ENCODE data around the gene STARD3.

STARD3 gene

DNA sequence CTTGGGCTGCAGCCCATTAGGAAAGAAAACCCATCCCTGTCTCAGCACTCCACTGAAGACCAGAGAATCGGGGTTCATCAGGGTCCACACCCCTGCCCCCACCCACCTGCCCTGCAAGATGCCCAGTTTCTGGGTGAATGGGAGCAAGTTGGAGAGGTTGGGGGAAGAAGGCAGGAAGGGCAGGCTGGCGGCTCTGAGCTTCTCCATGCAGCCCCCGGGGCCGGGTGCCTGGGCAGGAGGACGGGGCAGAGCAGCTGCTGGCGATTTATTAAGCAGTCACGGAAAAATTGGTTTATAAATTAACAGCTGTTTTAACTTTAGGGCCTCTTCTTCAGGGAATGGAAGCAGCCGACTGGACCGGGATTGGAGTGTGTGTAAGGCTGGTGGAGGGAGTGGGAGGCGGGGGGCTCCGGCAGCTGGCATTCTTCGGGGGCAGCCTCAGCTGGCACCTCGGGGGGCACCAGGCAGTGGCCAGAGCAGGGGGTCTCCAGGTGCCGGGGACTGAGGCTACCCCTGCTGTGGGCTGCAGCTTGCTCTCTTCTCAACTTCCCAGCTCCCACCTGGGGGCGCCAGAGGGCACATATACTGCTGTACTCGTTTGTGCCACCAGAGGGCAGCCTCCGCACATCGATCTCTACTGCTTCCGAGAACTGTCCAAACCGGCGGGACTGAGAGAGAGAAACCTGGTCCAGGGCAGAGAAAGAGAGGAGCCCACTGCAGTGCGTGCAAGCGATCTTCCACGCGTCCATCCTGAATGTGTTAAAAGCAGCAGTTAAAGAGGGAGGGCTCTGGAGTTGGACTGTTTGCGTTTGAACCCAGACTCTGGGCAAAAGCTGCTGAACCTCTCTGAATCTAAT is 15.2 kb upstream of the STARD3 start:
- peak; percentile 89 for DNase-seq (ENCODE audit: low spot score)

- no peak for DNase-seq (ENCODE audit: low spot score)
Observed at GRCh38 chr17:39622380-39623006, 14.5 kb upstream of the STARD3 start.

- peak; percentile 85 for DNase-seq (ENCODE audit: low spot score)
Observed at GRCh38 chr17:39623356-39623950, 13.5 kb upstream of the STARD3 start.

DNA sequence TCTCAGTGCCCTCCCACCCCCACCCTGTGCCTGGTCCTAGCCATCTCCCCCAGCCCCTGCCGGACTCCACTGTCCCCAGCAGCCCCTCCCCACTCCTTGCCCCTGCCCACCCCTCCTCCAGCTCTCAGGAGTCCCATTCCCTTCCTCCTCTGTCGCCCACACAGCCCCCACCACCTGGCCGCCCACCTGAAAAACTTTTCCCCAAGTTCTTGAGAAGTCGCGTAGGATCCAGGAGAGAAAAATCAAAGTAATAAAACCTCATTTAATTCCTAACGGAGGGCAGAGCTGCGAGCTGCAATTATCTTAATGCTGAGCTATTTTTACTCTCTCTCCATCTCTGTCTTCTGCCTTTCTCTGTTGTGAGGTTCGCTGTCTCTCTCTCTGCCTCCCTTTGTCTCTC is 12.6 kb upstream of the STARD3 start:
- no peak for DNase-seq (ENCODE audit: low spot score)

DNA sequence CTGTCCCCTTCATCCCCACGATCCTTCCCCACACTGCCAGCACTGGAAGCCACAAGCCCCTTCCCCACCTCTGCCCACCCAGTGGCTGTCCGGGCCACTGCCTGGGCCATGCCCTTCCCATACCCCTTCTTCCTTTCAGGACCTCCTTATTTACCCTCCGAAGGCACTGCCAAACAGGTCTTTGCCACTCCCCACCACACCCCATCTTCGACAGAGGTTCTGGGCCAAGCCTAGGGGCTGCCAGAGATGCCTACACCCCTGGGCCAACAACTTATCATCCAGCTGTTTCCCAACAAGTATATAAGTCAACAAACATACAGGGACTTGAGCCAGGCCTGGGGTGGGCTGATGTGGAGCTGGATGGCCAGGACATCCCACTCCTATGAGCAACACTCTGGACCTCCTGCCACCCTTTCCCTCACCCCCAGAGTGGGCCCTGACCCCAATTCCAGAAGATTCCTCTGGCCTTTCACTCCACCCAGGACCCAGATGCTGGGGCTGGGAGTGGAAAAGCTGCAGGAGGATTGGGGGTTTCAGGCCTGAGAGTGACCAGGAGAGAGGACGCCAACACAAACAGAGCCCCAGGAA is 11.7 kb upstream of the STARD3 start:
- no peak for DNase-seq (ENCODE audit: low spot score)

DNA sequence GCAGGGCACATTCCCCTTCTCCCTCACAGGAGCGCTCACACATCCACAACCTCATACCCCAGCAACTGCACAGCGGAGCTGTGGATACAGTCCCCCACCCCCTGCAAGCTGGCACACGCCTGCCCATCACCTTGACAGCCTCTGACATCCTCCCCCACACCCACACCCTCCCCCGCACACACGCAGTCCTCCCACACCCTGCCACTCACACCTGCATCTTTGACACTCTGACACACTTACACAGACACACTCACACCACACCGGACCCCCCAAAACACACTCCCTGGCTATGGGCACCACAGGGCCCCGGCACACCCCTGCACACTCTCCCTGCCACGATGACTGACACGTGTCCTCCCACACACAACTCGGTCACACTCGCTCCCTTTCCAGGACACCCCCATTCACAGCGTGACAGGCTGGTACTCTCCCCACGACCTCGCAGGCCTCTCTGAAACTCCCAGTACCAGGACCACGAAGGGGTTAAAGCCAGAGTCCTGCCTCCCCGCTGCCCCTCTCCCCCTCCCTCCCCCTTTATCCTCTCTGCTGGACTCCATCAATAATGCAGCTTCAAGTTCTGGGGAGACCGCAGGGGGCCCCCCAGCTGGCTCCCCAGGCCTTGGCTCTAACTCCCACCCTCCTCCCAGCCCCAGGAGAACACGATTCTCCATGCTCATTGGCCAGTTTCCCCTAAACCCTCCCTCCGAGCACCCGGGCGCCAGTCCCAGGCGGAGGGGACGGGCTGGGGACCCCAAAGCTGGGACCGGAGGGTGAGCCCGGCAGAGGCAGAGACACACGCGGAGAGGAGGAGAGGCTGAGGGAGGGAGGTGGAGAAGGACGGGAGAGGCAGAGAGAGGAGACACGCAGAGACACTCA is 10.5 kb upstream of the STARD3 start, which contains the start of gene PPP1R1B:
Gene PPP1R1B, plus strand, starts transcription at position 782 of the 876 bp plus-strand sequence. CDS start 441 bp downstream, outside the sequence.
- DNase-seq (ENCODE audit: low spot score): peak; percentile 55

GRCh38 chr17:39627047-39627711 is 9.8 kb upstream of the STARD3 start:
- no peak for DNase-seq (ENCODE audit: low spot score)

DNA sequence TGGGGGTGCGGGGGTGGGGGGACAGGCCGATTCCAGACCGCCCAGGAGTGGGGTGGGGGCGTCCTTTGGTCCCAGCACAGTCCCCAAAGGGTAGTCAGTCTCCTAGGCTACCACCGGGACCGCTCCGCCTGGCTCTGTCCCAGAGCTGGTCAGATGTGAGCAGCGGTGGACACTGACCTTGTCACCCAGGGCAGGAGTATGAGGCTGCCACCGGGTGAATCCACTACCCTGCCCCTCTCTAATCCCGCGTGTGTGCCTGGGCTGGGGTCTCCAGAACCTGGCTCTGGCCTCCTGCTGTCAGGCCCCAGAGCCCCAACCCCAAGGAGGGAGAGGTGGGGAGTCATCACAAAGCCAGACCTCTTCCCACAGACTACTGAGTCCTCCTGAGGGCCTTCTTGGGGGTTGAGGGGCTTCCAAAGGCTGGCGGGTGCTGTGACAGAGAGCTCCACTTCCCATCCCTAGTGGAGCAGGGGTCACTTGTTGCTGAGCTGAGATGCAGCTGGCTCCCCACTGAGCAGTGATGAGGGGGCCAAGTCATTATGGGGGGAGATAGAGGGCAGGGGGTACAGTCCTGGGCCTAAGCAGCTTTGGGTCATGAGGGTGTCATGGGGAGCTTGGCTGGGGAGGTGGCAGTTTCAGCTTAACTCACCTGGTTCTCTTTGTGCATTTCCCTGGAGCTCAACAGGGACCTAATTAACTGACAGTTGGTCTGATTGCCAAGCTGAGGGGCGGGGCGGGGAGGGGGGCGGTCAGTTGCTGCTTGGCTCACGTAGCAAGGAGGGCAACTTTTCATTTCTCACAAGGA is 9.0 kb upstream of the STARD3 start:
- no peak for DNase-seq (ENCODE audit: low spot score)

DNA sequence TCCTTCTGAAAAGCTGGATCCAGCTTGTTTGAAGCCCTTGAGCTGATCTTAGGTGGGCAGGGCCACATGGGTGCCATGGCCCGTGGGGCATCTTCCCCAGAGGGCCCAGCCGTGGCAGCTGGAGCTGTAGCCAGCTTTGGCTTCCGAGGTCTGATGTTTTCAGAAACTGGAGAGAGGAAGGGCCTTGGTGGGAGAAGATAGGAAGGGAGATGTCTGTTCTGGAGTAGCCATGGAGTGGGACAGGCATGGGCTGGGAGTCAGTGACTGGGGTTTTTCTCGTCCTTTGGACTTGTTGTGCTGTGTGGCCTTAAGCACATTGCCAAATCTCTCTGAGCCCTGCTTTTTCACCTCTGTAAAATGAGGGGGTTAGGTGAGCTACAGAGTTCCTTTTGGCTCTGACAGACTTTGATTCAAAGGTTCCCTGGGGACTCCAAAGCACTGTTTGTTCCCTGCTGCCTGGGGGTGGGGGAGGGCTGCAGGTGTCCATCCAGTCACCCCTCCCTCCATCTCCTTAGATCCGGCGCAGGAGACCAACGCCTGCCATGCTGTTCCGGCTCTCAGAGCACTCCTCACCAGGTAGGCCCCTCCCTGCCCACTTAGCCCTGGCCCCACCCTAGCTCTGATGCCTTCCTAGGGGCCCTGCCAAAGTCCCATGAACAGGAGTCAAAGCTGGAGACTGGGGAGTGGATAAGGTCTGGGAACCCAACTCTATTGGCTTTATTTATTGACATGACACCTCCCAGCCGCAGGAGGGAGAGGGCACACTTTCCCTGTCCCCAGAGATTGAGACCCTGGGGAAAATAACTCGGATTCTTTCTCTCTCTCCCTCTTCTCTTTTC is 8.1 kb upstream of the STARD3 start:
- DNase-seq (ENCODE audit: low spot score): no peak

- no peak for DNase-seq (ENCODE audit: low spot score)
Observed at GRCh38 chr17:39629494-39629880, 7.5 kb upstream of the STARD3 start.

DNA sequence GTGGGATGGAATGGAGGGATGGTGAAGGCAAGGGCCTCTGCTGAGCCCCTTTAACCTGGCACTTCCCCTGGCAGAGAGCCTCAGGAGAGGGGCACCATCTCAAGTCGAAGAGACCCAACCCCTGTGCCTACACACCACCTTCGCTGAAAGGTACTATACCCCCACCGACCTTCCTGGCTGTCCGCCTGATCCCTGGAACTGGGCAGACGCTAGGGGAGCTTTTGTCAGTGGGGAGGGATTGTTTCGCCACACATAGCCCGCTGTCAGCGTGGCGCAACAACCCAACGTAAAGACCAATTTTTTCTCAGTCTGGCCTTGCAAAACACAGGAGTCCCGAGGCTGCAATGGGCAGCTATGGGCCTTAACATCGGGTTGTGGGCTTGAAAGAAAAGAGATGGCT is 7.0 kb upstream of the STARD3 start:
- DNase-seq (ENCODE audit: low spot score): no peak

DNA sequence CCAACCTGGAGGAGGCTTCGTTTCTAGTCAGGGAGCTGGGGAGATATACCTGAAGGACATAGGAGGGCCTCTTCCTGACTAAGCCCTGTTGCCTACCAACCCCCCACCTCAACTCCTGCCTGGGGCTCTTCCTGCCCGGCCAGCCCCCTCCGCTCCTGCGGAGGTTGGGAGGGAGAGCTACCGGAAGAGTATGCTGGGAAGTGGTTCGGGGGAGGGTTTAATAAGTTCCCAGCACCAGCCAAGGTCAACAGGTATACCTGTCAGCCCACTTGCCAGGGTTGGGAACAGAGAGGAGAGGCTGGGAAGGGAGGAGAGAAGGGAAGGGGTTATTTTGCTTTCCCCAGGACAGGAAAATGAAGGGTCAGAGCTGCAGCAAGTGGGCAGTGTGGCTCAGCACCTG is 5.5 kb upstream of the STARD3 start:
- no peak for DNase-seq (ENCODE audit: low spot score)

- peak; percentile 89 for DNase-seq (ENCODE audit: low spot score)
Observed at GRCh38 chr17:39632153-39632941, 4.6 kb upstream of the STARD3 start.

- DNase-seq (ENCODE audit: low spot score): no peak
Observed at GRCh38 chr17:39633570-39634183, 3.3 kb upstream of the STARD3 start.

GRCh38 chr17:39634384-39634871 is 2.5 kb upstream of the STARD3 start:
- peak; percentile 60 for DNase-seq (ENCODE audit: low spot score)

- no peak for DNase-seq (ENCODE audit: low spot score)
Observed at GRCh38 chr17:39635614-39636176, 1.2 kb upstream of the STARD3 start.

DNA sequence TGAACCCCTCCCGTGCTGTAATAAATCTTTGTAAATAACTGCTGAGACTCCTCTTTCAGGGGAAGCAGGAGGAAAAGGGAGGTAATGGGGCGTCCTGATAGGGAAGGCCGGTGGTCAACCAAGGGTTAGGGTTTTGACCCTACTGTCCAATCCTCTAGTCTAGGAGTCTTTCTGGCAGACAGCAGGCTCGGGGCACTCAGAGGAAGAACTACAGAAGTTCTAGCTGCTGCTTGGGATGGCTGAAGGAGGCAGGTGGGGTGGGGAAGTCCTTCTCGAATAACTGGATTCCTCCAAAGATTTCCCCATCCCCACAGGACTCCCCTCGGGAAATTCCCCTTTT is 387 bp upstream of the STARD3 start:
- DNase-seq (ENCODE audit: low spot score): no peak

GRCh38 chr17:39638317-39638716 is 1.4 kb downstream of the STARD3 start:
- DNase-seq (ENCODE audit: low spot score): no peak

All from Ammon's horn (tissue), 1 donor.